Endodermal cell (in vitro differentiated cells): Measurements from ENCODE around the gene CNOT6. TPM values are rescaled to one million over a fixed set of nuclear protein-coding genes. Genes with fewer than 3 reads are reported as not detected.

Source experiments
- DNase-seq: peaks from one replicate; pipeline ENCODE4 v3.0.0-alpha.2; 2017
- H3K27ac ChIP-seq: 2 replicates; pipeline ENCODE4 v1.5.1; 2013; ENCODE audit warnings: mild to moderate bottlenecking, low read depth, low read length, moderate library complexity
- H3K27me3 ChIP-seq: 2 replicates; pipeline ENCODE4 v1.6.1; 2013; ENCODE audit warnings: mild to moderate bottlenecking, low read length, moderate library complexity; ENCODE audit not compliant: insufficient read depth, control insufficient read depth, poor library complexity, severe bottlenecking
- H3K36me3 ChIP-seq: 2 replicates; pipeline ENCODE4 v1.7.0; 2013; ENCODE audit warnings: mild to moderate bottlenecking, low read length, moderate library complexity; ENCODE audit not compliant: control insufficient read depth, insufficient read depth
- H3K4me1 ChIP-seq: one replicate; pipeline ENCODE4 v1.7.0; 2013; ENCODE audit warnings: low read length; ENCODE audit not compliant: control insufficient read depth, insufficient read depth
- H3K4me3 ChIP-seq: 2 replicates; pipeline ENCODE4 v1.5.1; 2013; ENCODE audit warnings: mild to moderate bottlenecking, low read length, moderate library complexity
- H3K9ac ChIP-seq: 2 replicates; pipeline ENCODE4 v1.6.1; 2013; ENCODE audit warnings: mild to moderate bottlenecking, low read length, moderate library complexity; ENCODE audit not compliant: poor library complexity, severe bottlenecking; ENCODE audit errors: extremely low read depth
- H3K9me3 ChIP-seq: 2 replicates; pipeline ENCODE4 v1.6.1; 2013; ENCODE audit warnings: mild to moderate bottlenecking, low read length, moderate library complexity; ENCODE audit not compliant: control insufficient read depth
- H3K27ac Mint-ChIP-seq: 2 replicates; pipeline ENCODE4 v1.8.0; 2020; ENCODE audit warnings: mixed read lengths
- H3K27me3 Mint-ChIP-seq: 2 replicates; pipeline ENCODE4 v1.8.0; 2021; ENCODE audit warnings: mild to moderate bottlenecking, mixed read lengths; ENCODE audit not compliant: insufficient read depth
- H3K36me3 Mint-ChIP-seq: 2 replicates; pipeline ENCODE4 v1.8.0; 2020; ENCODE audit warnings: low read depth, mixed read lengths
- H3K4me1 Mint-ChIP-seq: 2 replicates; pipeline ENCODE4 v1.8.0; 2020; ENCODE audit warnings: mixed read lengths
- H3K4me3 Mint-ChIP-seq: 2 replicates; pipeline ENCODE4 v1.8.0; 2020; ENCODE audit warnings: mild to moderate bottlenecking, moderate library complexity, mixed read lengths
- H3K9me3 Mint-ChIP-seq: 2 replicates; pipeline ENCODE4 v1.8.0; 2020; ENCODE audit warnings: mild to moderate bottlenecking, mixed read lengths
- WGBS, 2 experiments: methylation state at CpG; one replicate each; pipeline versions ENCODE4 v1.1.5 to v1.1.7; 2013; ENCODE audit warnings: missing lambda C conversion rate in 2 of 2, mixed read lengths in 1 of 2; ENCODE audit not compliant: insufficient coverage in 1 of 2, insufficient read length in 1 of 2; 5-methylcytosine and 5-hydroxymethylcytosine counted together
- total RNA-seq, 2 donors: library from RNA; stranded (reverse); fragmentation: NEBNext Ultra II Directional in 1 of 2; extraction: Animal tissue kit (Norgen Biotek cat#: 25700) in 1 of 2; gene quantifications; 2 replicates in 1 of 2; 3 replicates in 1 of 2; pipeline ENCODE4 v1.2.1, GENCODE V29; 2021
- TF ChIP-seq, protein P1 (sequence below): fragments of 200-600 bp; sonication (generic); conservative IDR thresholded peaks from 2 replicates; pipeline ENCODE4 v1.5.0; 2021; ENCODE audit warnings: antibody characterized with exemption, mild to moderate bottlenecking

Gene CNOT6
- total RNA-seq, 2 donors from 2014 or later = 40.4 to 42.9 TPM

DNA sequence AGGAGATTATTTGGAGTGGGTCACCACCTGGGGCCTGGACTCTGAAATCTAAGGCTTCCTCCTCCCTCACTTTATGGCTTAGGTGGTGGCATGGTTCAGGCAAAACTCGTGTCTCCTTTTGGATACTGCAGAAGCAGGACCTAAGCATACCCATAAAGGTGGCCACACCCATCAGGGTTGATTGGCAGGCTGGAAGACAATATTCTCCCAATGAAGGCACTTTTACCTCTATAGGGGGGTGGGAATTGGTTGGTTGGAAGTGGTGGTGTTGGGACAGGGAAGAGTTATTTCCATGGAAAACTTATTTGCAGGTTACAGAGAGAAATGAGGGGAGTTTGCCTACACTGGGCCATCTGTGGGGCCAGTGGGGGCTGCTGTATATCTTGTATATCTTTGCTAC, 39.7 kb downstream of the CNOT6 start:
- H3K4me3 Mint-ChIP-seq = no peak overlapping the region
- 89% methylated on average over 1 of the region's 1 CpG; no CpG with 5 or more reads in 1 of the 2 experiments for WGBS, 2 experiments
- no peaks in the 10 kb centered on the region for H3K4me1 Mint-ChIP-seq
- H3K36me3 Mint-ChIP-seq = peaks cover 80% of the 10 kb centered on the region
- no peak overlapping the region for H3K27ac Mint-ChIP-seq
- Histone ChIP-seq H3K27ac (no peak overlapping the region), H3K36me3 (peaks cover 64% of the 10 kb centered on the region), H3K4me3 (no peak overlapping the region), H3K4me1 (no peaks in the 10 kb centered on the region), H3K9ac (no peak overlapping the region), H3K9me3 (peaks cover 49% of the 10 kb centered on the region), H3K27me3 (no peaks in the 10 kb centered on the region)
- TF ChIP-seq, protein P1, sequence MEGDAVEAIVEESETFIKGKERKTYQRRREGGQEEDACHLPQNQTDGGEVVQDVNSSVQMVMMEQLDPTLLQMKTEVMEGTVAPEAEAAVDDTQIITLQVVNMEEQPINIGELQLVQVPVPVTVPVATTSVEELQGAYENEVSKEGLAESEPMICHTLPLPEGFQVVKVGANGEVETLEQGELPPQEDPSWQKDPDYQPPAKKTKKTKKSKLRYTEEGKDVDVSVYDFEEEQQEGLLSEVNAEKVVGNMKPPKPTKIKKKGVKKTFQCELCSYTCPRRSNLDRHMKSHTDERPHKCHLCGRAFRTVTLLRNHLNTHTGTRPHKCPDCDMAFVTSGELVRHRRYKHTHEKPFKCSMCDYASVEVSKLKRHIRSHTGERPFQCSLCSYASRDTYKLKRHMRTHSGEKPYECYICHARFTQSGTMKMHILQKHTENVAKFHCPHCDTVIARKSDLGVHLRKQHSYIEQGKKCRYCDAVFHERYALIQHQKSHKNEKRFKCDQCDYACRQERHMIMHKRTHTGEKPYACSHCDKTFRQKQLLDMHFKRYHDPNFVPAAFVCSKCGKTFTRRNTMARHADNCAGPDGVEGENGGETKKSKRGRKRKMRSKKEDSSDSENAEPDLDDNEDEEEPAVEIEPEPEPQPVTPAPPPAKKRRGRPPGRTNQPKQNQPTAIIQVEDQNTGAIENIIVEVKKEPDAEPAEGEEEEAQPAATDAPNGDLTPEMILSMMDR = no peak
- no peak for DNase-seq
- no peaks in the 10 kb centered on the region for H3K27me3 Mint-ChIP-seq
- peaks cover 38% of the 10 kb centered on the region for H3K9me3 Mint-ChIP-seq

DNA sequence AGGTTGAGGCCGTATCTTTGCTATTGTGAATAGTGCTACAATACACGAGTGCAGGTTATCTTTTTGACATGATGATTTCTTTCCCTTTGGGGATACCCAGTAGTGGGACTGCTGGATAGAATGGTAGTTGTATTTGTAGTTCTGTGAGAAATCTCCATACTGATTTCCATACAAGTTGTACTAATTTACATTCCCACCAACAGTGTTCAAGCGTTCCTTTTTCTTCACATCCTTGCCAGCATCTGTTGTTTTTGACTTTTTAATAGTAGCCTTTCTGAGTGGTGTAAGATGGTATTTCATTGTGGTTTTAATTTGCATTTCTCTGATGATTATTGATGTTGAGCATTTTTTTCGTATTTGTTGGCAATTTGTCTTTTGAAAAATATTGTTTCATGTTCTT, 41.4 kb downstream of the CNOT6 start:
- no peak overlapping the region for H3K4me3 ChIP-seq
- Mint-ChIP-seq H3K4me3 (no peak overlapping the region), H3K4me1 (no peaks in the 10 kb centered on the region), H3K27me3 (no peaks in the 10 kb centered on the region), H3K9me3 (peaks cover 30% of the 10 kb centered on the region), H3K27ac (no peak overlapping the region), H3K36me3 (peaks cover 74% of the 10 kb centered on the region)
- no peak overlapping the region for H3K27ac ChIP-seq
- H3K4me1 ChIP-seq = no peaks in the 10 kb centered on the region
- DNase-seq = no peak
- no peak overlapping the region for H3K9ac ChIP-seq
- H3K9me3 ChIP-seq = peaks cover 41% of the 10 kb centered on the region
- no peaks in the 10 kb centered on the region for H3K27me3 ChIP-seq
- WGBS, 2 experiments = 95 to 100% methylated on average over 1 to 3 of the region's 4 CpGs
- H3K36me3 ChIP-seq = peaks cover 57% of the 10 kb centered on the region
- TF ChIP-seq, protein P1 = no peak

DNA sequence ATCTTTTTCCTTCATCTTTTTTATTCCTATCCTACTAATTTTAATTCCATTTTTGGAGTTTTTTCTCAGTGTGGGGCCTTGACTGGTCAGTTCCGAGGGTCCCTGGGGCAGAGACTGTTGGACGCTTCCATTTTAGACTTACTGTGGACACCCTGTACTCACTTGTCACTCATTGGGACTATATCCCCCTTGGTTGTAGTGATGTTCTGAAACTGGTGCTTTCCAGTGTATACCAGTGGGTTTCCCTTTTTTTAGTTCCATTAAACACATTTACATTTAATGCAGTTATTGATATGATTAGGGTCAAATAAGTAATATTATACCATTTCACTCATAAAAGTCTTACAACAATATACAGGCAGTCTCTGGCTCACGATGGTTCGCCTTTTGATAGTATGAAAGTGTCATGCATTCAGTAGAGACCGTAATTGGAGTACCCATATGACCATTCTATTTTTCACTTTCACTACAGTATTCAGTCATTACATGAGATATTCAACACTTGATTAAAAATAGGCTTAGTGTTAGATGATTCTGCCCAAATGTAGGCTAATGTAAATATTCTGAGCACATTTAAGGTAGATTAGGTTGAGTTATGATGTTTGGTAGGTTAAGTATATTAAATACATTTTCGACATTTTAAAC, 46.0 kb downstream of the CNOT6 start:
- H3K9ac ChIP-seq = no peak overlapping the region
- Mint-ChIP-seq H3K4me1 (no peaks in the 10 kb centered on the region), H3K27me3 (no peaks in the 10 kb centered on the region), H3K4me3 (no peak overlapping the region), H3K36me3 (peaks cover 68% of the 10 kb centered on the region), H3K9me3 (peaks cover 9% of the 10 kb centered on the region), H3K27ac (no peak overlapping the region)
- TF ChIP-seq, protein P1 = no peak
- H3K4me1 ChIP-seq = no peaks in the 10 kb centered on the region
- WGBS, 2 experiments = 71 to 76% methylated on average over 4 to 5 of the region's 6 CpGs
- no peak for DNase-seq
- no peak overlapping the region for H3K4me3 ChIP-seq
- H3K27ac ChIP-seq = no peak overlapping the region
- no peaks in the 10 kb centered on the region for H3K27me3 ChIP-seq
- peaks cover 28% of the 10 kb centered on the region for H3K9me3 ChIP-seq
- peaks cover 63% of the 10 kb centered on the region for H3K36me3 ChIP-seq
